IMR-90 (cell line): Measurements from ENCODE around the gene FBXL7.

Experiments used
- CEBPB ChIP-seq: IDR thresholded peaks from 2 replicates; pipeline ENCODE4 v1.6.1; 2012; ENCODE audit warnings: low read depth, low read length, improper control_type of control experiment
- FOS ChIP-seq: fragments of 150-350 bp; IDR thresholded peaks from 2 replicates; pipeline ENCODE4 v1.6.1; 2016; ENCODE audit warnings: low read depth, low read length
- MXI1 ChIP-seq: IDR thresholded peaks from 2 replicates; pipeline ENCODE4 v1.6.1; 2012; ENCODE audit warnings: low read depth, mild to moderate bottlenecking, low read length, moderate library complexity, borderline replicate concordance
- POLR2A ChIP-seq: IDR thresholded peaks from 2 replicates; pipeline ENCODE4 v1.6.1; 2012; ENCODE audit warnings: mild to moderate bottlenecking, low read depth, low read length
- RFX5 ChIP-seq: IDR thresholded peaks from 2 replicates; pipeline ENCODE4 v1.8.0; 2012; ENCODE audit warnings: low read depth, mild to moderate bottlenecking, low read length, moderate library complexity
- SMC3 ChIP-seq: fragments of 150-350 bp; IDR thresholded peaks from 2 replicates; pipeline ENCODE4 v1.6.1; 2016; ENCODE audit warnings: low read depth, mild to moderate bottlenecking, antibody characterized with exemption, low read length, moderate library complexity
- TF ChIP-seq, protein P1 (sequence below): conservative IDR thresholded peaks from 2 replicates; pipeline ENCODE4 v1.5.1; 2012; ENCODE audit warnings: mild to moderate bottlenecking, low read depth, low read length, improper control_type of control experiment
- TF ChIP-seq, protein P2 (sequence below): fragments of 150-350 bp; IDR thresholded peaks from 2 replicates; pipeline ENCODE4 v1.6.1; 2016; ENCODE audit warnings: low read depth, mild to moderate bottlenecking, low read length, moderate library complexity, borderline replicate concordance
- TF ChIP-seq, protein P3 (sequence below): fragments of 150-350 bp; IDR thresholded peaks from 2 replicates; pipeline ENCODE4 v1.6.1; 2017; ENCODE audit warnings: mild to moderate bottlenecking, antibody characterized with exemption, low read length, low read depth

DNA sequence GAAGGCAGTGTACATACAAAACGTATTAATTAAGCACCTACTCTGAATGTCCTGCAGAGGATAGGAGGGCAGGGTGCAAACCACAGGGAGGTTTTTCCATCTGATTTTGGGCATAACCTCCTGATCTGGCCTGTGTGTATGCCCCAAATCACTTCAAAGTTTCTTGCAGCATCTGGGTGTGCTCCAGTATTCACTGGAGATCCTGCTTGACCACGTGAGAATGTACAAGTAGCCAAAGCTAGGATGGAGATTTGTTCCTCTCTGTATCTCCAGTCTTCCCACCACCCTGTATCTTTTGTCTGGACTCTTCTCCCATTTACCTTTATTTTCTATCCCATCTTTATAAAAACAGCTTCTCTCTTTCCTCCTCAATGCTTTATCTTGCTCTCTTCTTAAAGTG, 207.7 kb downstream of the FBXL7 start:
- TF ChIP-seq RFX5 (no peak), POLR2A (no peak), CEBPB (no peak), MXI1 (no peak), SMC3 (no peak), FOS (no peak)
- TF ChIP-seq, protein P1, sequence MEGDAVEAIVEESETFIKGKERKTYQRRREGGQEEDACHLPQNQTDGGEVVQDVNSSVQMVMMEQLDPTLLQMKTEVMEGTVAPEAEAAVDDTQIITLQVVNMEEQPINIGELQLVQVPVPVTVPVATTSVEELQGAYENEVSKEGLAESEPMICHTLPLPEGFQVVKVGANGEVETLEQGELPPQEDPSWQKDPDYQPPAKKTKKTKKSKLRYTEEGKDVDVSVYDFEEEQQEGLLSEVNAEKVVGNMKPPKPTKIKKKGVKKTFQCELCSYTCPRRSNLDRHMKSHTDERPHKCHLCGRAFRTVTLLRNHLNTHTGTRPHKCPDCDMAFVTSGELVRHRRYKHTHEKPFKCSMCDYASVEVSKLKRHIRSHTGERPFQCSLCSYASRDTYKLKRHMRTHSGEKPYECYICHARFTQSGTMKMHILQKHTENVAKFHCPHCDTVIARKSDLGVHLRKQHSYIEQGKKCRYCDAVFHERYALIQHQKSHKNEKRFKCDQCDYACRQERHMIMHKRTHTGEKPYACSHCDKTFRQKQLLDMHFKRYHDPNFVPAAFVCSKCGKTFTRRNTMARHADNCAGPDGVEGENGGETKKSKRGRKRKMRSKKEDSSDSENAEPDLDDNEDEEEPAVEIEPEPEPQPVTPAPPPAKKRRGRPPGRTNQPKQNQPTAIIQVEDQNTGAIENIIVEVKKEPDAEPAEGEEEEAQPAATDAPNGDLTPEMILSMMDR: no peak
- TF ChIP-seq, protein P2, sequence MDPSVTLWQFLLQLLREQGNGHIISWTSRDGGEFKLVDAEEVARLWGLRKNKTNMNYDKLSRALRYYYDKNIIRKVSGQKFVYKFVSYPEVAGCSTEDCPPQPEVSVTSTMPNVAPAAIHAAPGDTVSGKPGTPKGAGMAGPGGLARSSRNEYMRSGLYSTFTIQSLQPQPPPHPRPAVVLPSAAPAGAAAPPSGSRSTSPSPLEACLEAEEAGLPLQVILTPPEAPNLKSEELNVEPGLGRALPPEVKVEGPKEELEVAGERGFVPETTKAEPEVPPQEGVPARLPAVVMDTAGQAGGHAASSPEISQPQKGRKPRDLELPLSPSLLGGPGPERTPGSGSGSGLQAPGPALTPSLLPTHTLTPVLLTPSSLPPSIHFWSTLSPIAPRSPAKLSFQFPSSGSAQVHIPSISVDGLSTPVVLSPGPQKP: no peak
- TF ChIP-seq, protein P3, sequence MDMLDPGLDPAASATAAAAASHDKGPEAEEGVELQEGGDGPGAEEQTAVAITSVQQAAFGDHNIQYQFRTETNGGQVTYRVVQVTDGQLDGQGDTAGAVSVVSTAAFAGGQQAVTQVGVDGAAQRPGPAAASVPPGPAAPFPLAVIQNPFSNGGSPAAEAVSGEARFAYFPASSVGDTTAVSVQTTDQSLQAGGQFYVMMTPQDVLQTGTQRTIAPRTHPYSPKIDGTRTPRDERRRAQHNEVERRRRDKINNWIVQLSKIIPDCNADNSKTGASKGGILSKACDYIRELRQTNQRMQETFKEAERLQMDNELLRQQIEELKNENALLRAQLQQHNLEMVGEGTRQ: no peak
